ENCODE results near the gene RIMBP2.

The RIMBP2 gene

GRCh38 chr12:130566446-130567155, 149.5 kb downstream of the RIMBP2 start:
- DNase-seq, result no peak

GRCh38 chr12:130565189-130565588, 150.9 kb downstream of the RIMBP2 start:
- DNase-seq, result no peak

- no peak for DNase-seq
Observed at GRCh38 chr12:130563323-130563722, 152.8 kb downstream of the RIMBP2 start.

- DNase-seq, result no peak
Observed at GRCh38 chr12:130562716-130563115, 153.4 kb downstream of the RIMBP2 start.

GRCh38 chr12:130560321-130560720, 155.8 kb downstream of the RIMBP2 start:
- DNase-seq, result no peak

GRCh38 chr12:130559806-130560205, 156.3 kb downstream of the RIMBP2 start:
- DNase-seq, result no peak

- DNase-seq, result no peak
Observed at GRCh38 chr12:130557886-130558765, 158.0 kb downstream of the RIMBP2 start.

- DNase-seq, result no peak
Observed at GRCh38 chr12:130557201-130557600, 158.9 kb downstream of the RIMBP2 start.

GRCh38 chr12:130556486-130557055, 159.5 kb downstream of the RIMBP2 start:
- DNase-seq, result no peak

GRCh38 chr12:130555628-130556485, 160.2 kb downstream of the RIMBP2 start:
- DNase-seq, result no peak

GRCh38 chr12:130555221-130555620, 160.9 kb downstream of the RIMBP2 start:
- no peak for DNase-seq

- no peak for DNase-seq
Observed at GRCh38 chr12:130552483-130552996, 163.6 kb downstream of the RIMBP2 start.

GRCh38 chr12:130549361-130549760, 166.7 kb downstream of the RIMBP2 start:
- DNase-seq, result no peak

- no peak for DNase-seq
Observed at GRCh38 chr12:130547480-130548155, 168.5 kb downstream of the RIMBP2 start.

GRCh38 chr12:130546494-130546893, 169.6 kb downstream of the RIMBP2 start:
- no peak for DNase-seq

GRCh38 chr12:130545475-130545874, 170.6 kb downstream of the RIMBP2 start:
- DNase-seq, result no peak

GRCh38 chr12:130540376-130540775, 175.7 kb downstream of the RIMBP2 start:
- DNase-seq, result no peak

- DNase-seq, result no peak
Observed at GRCh38 chr12:130538343-130539095, 177.6 kb downstream of the RIMBP2 start.

GRCh38 chr12:130537655-130538054, 178.4 kb downstream of the RIMBP2 start:
- no peak for DNase-seq

GRCh38 chr12:130537051-130537450, 179.0 kb downstream of the RIMBP2 start:
- DNase-seq, result no peak

GRCh38 chr12:130530429-130530828, 185.7 kb downstream of the RIMBP2 start:
- DNase-seq, result no peak

All from T-helper 2 cell (primary cell).